Daoy (cell line): Measurements from ENCODE around the gene KRT83. TPM values are rescaled to one million over a fixed set of nuclear protein-coding genes. Genes with fewer than 3 reads are reported as not detected.
"Not testable (repeated sequence)": the region's sequence is repeated elsewhere in the genome, so short reads cannot be mapped to it uniquely, and the experiment has no call there.

Experiments
- DNase-seq: peaks from one replicate; pipeline ENCODE4 v3.0.0-alpha.2; 2015; ENCODE audit warnings: low read depth
- total RNA-seq: library from RNA; depleted of rRNA; stranded (reverse); fragments of >200 nt; shearing (Covaris generic); gene quantifications from 2 replicates; pipeline ENCODE4 v1.2.3, GENCODE V29; 2014

The KRT83 gene
- total RNA-seq, 1 experiment from 2014 or later: not detected

DNA sequence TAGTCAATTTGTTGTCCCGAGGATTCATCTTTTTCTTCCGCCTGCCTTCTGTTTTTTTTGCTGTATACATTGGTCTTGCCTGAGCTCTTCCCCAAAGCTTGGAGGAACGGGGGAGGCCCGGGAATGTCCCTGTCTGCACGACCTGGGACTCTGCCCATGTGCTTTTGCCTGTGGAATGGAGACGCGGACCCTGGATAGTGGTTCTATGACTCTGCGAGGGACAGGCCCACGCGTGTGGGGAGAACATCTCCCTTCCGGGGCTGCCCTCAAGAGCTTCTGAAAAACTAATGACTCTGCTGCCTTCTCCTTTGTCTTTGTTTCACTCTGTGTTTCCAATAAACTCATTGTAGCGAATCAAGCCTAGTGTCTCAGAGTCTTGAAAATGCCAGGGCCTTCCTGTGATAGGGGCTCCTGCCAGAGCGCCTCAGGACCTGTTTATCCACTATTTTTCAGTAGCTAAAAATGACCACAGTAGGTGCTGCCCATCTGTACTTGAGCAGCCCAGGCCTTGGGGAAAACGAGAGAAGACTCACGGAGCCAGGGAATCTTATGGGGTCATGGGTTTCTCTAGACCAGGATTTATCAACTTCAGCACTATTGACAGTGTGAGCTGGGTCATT lies 12.3 kb downstream of the KRT83 start:
- DNase-seq: no peak

DNA sequence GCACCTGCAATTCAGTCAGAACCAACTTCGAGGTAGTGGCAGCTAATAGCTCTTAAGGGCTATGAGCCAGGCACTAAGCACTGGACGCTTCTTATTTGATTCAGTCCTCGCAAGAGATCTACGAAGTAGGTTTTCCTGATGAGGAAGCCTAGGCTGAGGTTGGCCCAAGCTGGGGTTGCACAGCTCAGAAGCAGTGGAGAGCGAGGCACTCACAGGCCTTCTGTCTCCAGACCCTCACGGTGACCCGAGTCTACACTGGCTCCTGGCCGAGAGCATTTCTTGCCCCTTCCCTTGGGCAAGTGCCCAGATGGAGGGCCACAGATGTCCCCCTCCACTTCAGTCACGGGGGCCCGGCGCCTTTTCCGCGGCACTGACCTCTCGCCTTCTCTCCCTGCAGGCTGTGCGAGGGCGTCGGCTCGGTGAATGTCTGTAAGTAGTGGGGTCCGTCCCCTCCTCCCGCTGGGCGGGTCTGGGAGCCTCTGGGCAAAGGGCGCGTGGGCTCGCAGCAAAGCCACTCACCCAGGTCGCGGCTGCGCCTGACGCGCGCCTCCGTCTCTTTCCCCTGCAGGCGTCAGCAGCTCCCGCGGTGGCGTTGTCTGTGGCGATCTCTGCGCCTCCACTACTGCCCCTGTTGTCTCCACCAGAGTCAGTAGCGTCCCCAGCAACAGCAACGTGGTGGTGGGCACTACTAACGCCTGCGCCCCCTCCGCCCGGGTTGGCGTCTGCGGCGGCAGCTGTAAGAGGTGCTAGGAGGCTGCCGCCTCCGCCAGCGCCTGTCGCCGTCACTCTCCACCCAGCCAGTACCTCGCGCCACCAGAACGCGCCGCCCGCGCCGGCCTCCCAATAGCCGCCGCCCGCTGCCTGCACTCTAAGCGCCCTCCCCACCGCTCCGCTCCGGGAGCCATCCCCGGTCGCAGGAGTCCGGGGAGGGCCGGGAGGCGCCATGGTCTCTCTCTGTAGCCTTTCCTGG lies 13.1 kb downstream of the KRT83 start:
- peak; percentile 63 for DNase-seq

DNA sequence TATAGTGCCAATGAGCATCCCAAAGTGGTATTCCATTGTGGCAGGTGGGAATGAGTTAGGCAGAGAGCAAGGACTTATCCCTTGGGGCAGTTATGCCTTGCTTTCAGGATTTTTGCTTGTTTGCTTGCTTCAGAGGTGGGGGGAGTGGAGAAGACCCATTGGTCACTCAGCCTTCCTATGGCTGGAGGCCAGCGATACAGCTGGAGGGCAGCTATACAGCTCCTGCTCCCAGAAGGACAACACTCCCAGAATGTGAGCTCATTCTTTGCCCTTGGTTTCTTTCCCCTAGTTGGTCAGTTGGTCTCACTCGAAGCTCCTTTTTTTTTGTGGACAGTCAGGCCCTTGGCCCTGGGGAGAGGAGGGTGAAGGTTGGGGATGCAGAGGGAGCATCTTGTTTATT lies 14.5 kb downstream of the KRT83 start:
- DNase-seq: no peak

- DNase-seq: no peak
Observed at GRCh38 chr12:52305921-52306705, 15.1 kb downstream of the KRT83 start.

DNA sequence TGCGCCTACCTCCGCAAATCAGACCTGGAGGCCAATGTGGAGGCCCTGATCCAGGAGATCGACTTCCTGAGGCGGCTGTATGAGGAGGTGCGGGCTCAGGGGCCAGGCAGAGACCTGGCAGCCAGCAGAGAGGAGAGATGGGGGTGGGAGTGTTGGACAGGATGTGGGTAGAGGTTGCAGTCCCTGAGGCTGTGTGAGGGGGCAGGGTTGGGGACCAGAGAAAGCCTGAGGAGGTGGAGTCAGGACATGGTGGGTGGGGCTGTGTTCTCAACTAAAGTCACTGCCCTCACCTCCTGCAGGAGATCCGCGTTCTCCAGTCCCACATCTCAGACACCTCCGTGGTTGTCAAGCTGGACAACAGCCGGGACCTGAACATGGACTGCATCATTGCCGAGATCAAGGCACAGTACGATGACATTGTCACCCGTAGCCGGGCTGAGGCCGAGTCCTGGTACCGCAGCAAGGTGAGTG lies 16.2 kb downstream of the KRT83 start:
- DNase-seq: peak; percentile 29

GRCh38 chr12:52302242-52302914 lies 18.8 kb downstream of the KRT83 start:
- not testable (repeated sequence) for DNase-seq

DNA sequence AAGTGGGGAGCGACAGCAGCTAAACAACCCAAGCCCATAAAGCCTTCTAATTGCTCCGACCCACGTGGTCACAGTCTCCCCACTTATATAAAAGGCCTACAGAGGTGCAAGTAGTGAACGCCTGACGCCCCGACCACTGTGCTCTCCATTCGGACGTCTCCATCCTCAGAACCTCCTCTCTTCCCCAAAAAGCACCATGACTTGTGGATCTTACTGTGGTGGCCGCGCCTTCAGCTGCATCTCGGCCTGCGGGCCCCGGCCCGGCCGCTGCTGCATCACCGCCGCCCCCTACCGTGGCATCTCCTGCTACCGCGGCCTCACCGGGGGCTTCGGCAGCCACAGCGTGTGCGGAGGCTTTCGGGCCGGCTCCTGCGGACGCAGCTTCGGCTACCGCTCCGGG lies 19.5 kb downstream of the KRT83 start:
- not testable (repeated sequence) for DNase-seq

- DNase-seq: no peak
Observed at GRCh38 chr12:52300796-52301691, 20.2 kb downstream of the KRT83 start.

GRCh38 chr12:52298677-52299190 lies 22.5 kb downstream of the KRT83 start:
- no peak for DNase-seq

DNA sequence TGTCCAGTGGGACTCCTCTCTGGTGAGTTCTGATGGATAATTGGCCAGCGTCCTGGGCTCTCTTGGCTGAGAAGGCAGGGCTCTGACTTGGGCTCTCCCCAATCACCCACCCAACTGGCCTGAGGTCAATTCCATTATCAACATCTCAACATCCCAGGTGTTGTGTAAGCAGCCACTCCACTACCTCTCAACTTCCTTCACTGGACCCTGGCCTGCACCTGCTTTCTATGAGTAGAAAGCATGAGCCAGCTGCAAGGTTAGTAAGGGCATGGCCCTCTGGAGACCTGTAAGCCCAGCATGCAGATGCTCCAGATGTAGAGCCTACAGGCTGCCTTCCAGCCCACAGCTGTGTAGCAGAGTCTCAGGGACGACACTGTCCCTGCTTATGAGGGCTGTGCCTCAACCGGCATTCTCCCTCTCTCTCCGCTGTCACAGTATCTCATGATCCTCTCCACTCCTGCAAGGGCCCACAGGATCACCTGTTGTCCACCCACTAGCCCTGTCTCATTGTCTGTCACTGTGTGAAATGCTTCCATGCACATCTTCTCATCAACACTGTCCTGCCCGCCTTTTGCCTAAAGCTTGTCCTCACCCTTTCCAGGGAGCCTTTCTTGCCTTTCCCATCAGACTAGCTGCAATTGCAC lies 24.5 kb downstream of the KRT83 start:
- no peak for DNase-seq

- no peak for DNase-seq
Observed at GRCh38 chr12:52295663-52296062, 25.5 kb downstream of the KRT83 start.

GRCh38 chr12:52294803-52295202 lies 26.4 kb downstream of the KRT83 start:
- no peak for DNase-seq

- no peak for DNase-seq
Observed at GRCh38 chr12:52293926-52294325, 27.3 kb downstream of the KRT83 start.

- DNase-seq: no peak
Observed at GRCh38 chr12:52291267-52291935, 29.8 kb downstream of the KRT83 start, which contains the start of gene KRT81. TSS of gene KRT81 (minus strand) at chr12:52291534. CDS start at chr12:52291465, 69 bp downstream.

DNA sequence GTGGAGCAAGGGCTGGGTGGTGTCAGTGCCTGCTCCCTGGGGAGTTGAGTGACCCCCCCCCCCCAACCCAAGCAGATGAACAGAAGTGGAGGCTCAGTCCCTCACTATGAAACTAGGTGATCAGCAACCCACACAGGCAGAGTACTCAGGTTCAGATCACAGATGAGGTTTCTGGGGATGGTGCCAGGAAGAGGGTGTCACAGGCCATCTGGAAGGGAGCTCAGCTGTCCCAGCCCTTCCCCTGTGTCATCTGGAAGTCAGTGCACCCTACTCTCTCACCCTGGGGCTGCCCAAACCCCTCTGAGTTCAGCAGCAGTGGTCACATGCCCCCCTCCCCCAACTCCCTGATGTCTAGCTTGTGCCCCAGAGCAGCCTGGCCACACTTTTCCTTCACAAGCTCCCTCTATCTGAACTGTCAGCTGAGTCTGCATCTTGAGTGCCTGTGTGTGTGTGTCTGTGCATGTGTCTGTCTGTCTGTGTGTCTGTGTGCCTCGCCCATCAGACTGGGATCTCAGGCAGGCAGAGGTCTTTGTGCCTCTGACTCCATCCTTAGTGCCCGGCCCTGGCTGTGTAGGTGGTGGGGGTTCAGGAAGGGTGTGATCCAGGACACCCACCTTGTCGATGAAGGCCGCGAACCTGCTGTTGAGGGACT lies 30.6 kb downstream of the KRT83 start:
- not testable (repeated sequence) for DNase-seq

- DNase-seq: peak; percentile 42
Observed at GRCh38 chr12:52287816-52288805, 33.1 kb downstream of the KRT83 start.
